Neuronal stem cell (in vitro differentiated cells): ENCODE data around the gene ADIRF.

ENCODE experiments used
- DNase-seq: peaks from one replicate; pipeline ENCODE4 v3.0.0-alpha.2; 2013; ENCODE audit warnings: low spot score
- H2AFZ ChIP-seq: one replicate; pipeline ENCODE4 v1.6.1; 2013; ENCODE audit warnings: mild to moderate bottlenecking, low read length, inconsistent platforms
- H2AK5ac ChIP-seq: 2 replicates; pipeline ENCODE4 v1.6.1; 2013; ENCODE audit warnings: low read depth, mild to moderate bottlenecking, inconsistent platforms, low read length, moderate library complexity, mixed read lengths
- H2BK120ac ChIP-seq: 2 replicates; pipeline ENCODE4 v1.6.1; 2013; ENCODE audit warnings: low read depth, mild to moderate bottlenecking, inconsistent platforms, low read length, moderate library complexity, mixed read lengths
- H2BK12ac ChIP-seq: one replicate; pipeline ENCODE4 v1.6.1; 2013; ENCODE audit warnings: low read length, inconsistent platforms
- H2BK15ac ChIP-seq: 2 replicates; pipeline ENCODE4 v1.6.1; 2013; ENCODE audit warnings: mild to moderate bottlenecking, low read length, inconsistent platforms, mixed read lengths
- H2BK5ac ChIP-seq: one replicate; pipeline ENCODE4 v1.6.1; 2013; ENCODE audit warnings: inconsistent platforms, mild to moderate bottlenecking, low read length, moderate library complexity
- H3K14ac ChIP-seq: one replicate; pipeline ENCODE4 v1.6.1; 2013; ENCODE audit warnings: low read length, inconsistent platforms
- H3K18ac ChIP-seq: 2 replicates; pipeline ENCODE4 v1.6.1; 2013; ENCODE audit warnings: low read length, inconsistent platforms
- H3K23ac ChIP-seq: 2 replicates; pipeline ENCODE4 v1.6.1; 2013; ENCODE audit warnings: low read depth, mild to moderate bottlenecking, mixed read lengths, low read length, inconsistent platforms; ENCODE audit not compliant: poor library complexity
- H3K27ac ChIP-seq: replicated peaks from 3 replicates; pipeline ENCODE4 v1.5.1; 2013; ENCODE audit warnings: low read length, inconsistent platforms
- H3K27me3 ChIP-seq, 3 experiments: 2 replicates each; pipeline ENCODE4 v1.6.1; 2013; ENCODE audit warnings: low read length in 3 of 3, mild to moderate bottlenecking in 2 of 3, inconsistent platforms in 1 of 3, low read depth in 1 of 3, mixed read lengths in 1 of 3, moderate library complexity in 1 of 3; ENCODE audit not compliant: control insufficient read depth in 3 of 3, insufficient read depth in 3 of 3
- H3K36me3 ChIP-seq, 2 donors: replicated peaks in 1 of 2; 2 replicates each; pipeline ENCODE4 v1.6.1; 2013; ENCODE audit warnings: low read length in 2 of 2; ENCODE audit not compliant: control insufficient read depth in 2 of 2, insufficient read depth in 2 of 2
- H3K4ac ChIP-seq: 2 replicates; pipeline ENCODE4 v1.6.1; 2013; ENCODE audit warnings: inconsistent platforms, mild to moderate bottlenecking, low read length, moderate library complexity
- H3K4me1 ChIP-seq, 2 donors: 1 replicate in 1 of 2; 2 replicates in 1 of 2; pipeline ENCODE4 v1.6.1; 2013; ENCODE audit warnings: low read length in 2 of 2, low read depth in 1 of 2; ENCODE audit not compliant: control insufficient read depth in 2 of 2, insufficient read depth in 1 of 2
- H3K4me2 ChIP-seq: one replicate; pipeline ENCODE4 v1.6.1; 2013; ENCODE audit warnings: mild to moderate bottlenecking, low read length, inconsistent platforms; ENCODE audit not compliant: insufficient read depth, poor library complexity, severe bottlenecking
- H3K4me3 ChIP-seq, 2 donors: 2 replicates each; pipeline ENCODE4 v1.5.1; 2013; ENCODE audit warnings: low read length in 2 of 2, mild to moderate bottlenecking in 2 of 2, inconsistent platforms in 1 of 2, moderate library complexity in 1 of 2
- H3K79me1 ChIP-seq: one replicate; pipeline ENCODE4 v1.6.1; 2013; ENCODE audit warnings: low read depth, mild to moderate bottlenecking, inconsistent platforms, low read length, moderate library complexity
- H3K9ac ChIP-seq: one replicate; pipeline ENCODE4 v1.6.1; 2013; ENCODE audit warnings: mild to moderate bottlenecking, low read depth, low read length, inconsistent platforms; ENCODE audit not compliant: poor library complexity
- H3K9me3 ChIP-seq, 2 donors: replicated peaks in 1 of 2; 2 replicates each; pipeline versions ENCODE3 to v1.6.1; 2013; ENCODE audit warnings: low read length in 2 of 2, mild to moderate bottlenecking in 2 of 2, inconsistent platforms in 1 of 2, low read depth in 1 of 2, mixed read lengths in 1 of 2, moderate library complexity in 1 of 2; ENCODE audit not compliant: control insufficient read depth in 2 of 2, insufficient read depth in 1 of 2
- H4K8ac ChIP-seq: one replicate; pipeline ENCODE4 v1.6.1; 2013; ENCODE audit warnings: low read depth, mild to moderate bottlenecking, inconsistent platforms, low read length, moderate library complexity
- H4K91ac ChIP-seq: one replicate; pipeline ENCODE4 v1.6.1; 2013; ENCODE audit warnings: low read length, low read depth, mild to moderate bottlenecking, inconsistent platforms; ENCODE audit not compliant: poor library complexity
- WGBS, 2 donors: extraction: QIAGEN DNeasy Blood & Tissue Kit; methylation state at CpG; one replicate each; pipeline ENCODE4 v1.1.7; 2013; ENCODE audit warnings: missing lambda C conversion rate in 2 of 2, mixed read lengths in 1 of 2; ENCODE audit not compliant: insufficient read length in 2 of 2, insufficient replicate concordance in 1 of 2; ENCODE audit errors: extremely low coverage in 2 of 2; 5-methylcytosine and 5-hydroxymethylcytosine counted together

Gene ADIRF

DNA sequence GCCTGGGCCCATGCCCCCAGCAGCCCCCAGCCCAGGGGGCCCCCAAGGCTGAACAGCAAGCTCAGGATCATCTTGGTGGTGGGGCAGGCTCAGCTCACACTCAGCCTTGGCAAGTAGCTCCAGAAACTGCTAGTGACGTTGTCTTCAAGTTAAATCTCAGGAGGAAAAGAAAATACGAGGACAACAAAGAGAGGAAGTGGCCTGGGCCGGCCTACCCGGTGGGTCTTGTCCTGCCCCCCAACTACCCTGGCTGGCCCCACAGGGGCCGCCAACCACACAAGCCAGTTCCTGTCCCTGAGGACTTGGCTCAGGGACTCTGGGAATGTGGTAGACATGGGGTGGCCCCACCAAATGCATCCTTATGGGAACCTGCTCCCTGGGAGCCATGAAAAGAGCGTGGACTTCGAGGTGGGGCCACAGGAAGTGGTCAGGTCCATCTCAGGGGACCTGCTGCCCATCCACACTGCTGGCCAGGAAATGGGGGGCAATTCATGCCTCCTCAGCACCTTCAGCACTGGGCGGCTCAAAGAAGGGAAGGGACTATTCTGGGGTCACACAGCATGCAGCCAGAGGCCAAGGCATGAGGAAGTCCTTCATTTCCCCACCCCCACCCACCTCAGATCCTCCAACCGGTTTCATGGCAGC, 10.7 kb upstream of the ADIRF start, which contains the start of gene MMRN2:
Gene MMRN2, minus strand, starts transcription at position 145 of the 645 bp plus-strand sequence. Its CDS starts 74 bp downstream, at position 71.
- peak within 1 kb of the TSS; percentile 38 for H4K91ac ChIP-seq
- peak within 1 kb of the TSS; percentile 93 for H2BK15ac ChIP-seq
- peaks cover 5 to 6% of the 10 kb centered on the region in 2 donors for H3K9me3 ChIP-seq
- peak within 1 kb of the TSS; percentile 82 for H2BK120ac ChIP-seq
- peak within 1 kb of the TSS; percentile 87 for H3K14ac ChIP-seq
- no peak within 1 kb of the TSS for H3K9ac ChIP-seq
- H2AK5ac ChIP-seq, result peak within 1 kb of the TSS; percentile 99
- H4K8ac ChIP-seq, result peak within 1 kb of the TSS; percentile 99
- H3K23ac ChIP-seq, result peak within 1 kb of the TSS; percentile 36
- no peak within 1 kb of the TSS for H3K27ac ChIP-seq
- H2BK5ac ChIP-seq, result peak within 1 kb of the TSS; percentile 54
- peak within 1 kb of the TSS; percentile 70 for H3K4ac ChIP-seq
- no peak for DNase-seq
- WGBS, 2 donors, result no CpG with 5 or more reads among the region's 9 CpGs
- H2AFZ ChIP-seq, result peak within 1 kb of the TSS; percentile 76
- no peaks in the 10 kb centered on the region for H3K36me3 ChIP-seq
- no peaks in the 10 kb centered on the region for H3K27me3 ChIP-seq
- peaks cover 1% of the 10 kb centered on the region for H3K79me1 ChIP-seq
- H3K4me3 ChIP-seq, result no peak within 1 kb of the TSS
- H3K4me2 ChIP-seq, result no peak within 1 kb of the TSS
- H2BK12ac ChIP-seq, result peak within 1 kb of the TSS; percentile 96
- H3K4me1 ChIP-seq, result peaks cover 46 to 54% of the 10 kb centered on the region in 2 donors
- H3K18ac ChIP-seq, result peak within 1 kb of the TSS; percentile 83

DNA sequence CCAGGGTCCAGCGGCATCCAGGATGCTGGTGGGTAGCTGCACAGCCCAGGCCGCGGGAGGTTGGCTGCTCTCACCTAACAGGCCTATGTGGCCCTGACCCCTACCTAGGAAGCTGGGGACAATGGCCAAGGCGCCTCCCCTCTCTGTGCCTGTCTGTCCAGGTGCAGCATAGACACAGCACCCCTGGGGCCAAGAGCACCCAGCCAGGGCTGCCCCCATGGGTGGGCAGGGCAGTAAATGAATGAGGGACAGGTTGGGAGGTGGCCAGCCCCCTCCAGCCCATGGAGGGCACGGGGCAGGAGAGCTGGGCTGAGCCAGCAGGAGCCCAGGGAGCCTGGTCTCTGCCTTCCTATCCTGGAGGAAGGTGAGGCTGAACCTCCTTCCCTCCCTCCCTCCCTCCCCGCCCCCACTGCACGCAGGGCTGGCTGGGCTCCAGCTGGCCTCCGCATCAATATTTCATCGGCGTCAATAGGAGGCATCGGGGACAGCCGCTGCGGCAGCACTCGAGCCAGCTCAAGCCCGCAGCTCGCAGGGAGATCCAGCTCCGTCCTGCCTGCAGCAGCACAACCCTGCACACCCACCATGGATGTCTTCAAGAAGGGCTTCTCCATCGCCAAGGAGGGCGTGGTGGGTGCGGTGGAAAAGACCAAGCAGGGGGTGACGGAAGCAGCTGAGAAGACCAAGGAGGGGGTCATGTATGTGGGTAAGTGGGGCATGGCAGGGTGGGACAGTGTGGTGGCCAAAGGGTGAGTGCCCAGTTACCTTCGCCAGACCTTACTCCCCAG, 10.0 kb upstream of the ADIRF start, which contains the start of gene SNCG:
Gene SNCG, plus strand, starts transcription at position 484 of the 785 bp plus-strand sequence. Its CDS starts 99 bp downstream, at position 583.
- peak within 1 kb of the TSS; percentile 76 for H2AFZ ChIP-seq
- no peak for DNase-seq
- H3K4me1 ChIP-seq, result peaks cover 46 to 54% of the 10 kb centered on the region in 2 donors
- peak within 1 kb of the TSS; percentile 88 for H3K18ac ChIP-seq
- H3K27ac ChIP-seq, result peak within 1 kb of the TSS; percentile 2
- peak within 1 kb of the TSS; percentile 36 for H3K23ac ChIP-seq
- WGBS, 2 donors, result no CpG with 5 or more reads among the region's 22 CpGs
- H2BK120ac ChIP-seq, result peak within 1 kb of the TSS; percentile 85
- peak within 1 kb of the TSS; percentile 92 for H3K14ac ChIP-seq
- H3K9me3 ChIP-seq, result peaks cover 3 to 6% of the 10 kb centered on the region in 2 donors
- peak within 1 kb of the TSS; percentile 54 for H3K9ac ChIP-seq
- peaks cover 1% of the 10 kb centered on the region for H3K79me1 ChIP-seq
- H3K4me3 ChIP-seq, result no peak within 1 kb of the TSS
- H4K8ac ChIP-seq, result peak within 1 kb of the TSS; percentile 99
- H3K4me2 ChIP-seq, result no peak within 1 kb of the TSS
- peak within 1 kb of the TSS; percentile 54 for H2BK5ac ChIP-seq
- no peaks in the 10 kb centered on the region for H3K27me3 ChIP-seq
- H3K36me3 ChIP-seq, result no peaks in the 10 kb centered on the region
- peak within 1 kb of the TSS; percentile 99 for H2AK5ac ChIP-seq
- peak within 1 kb of the TSS; percentile 38 for H4K91ac ChIP-seq
- peak within 1 kb of the TSS; percentile 70 for H3K4ac ChIP-seq
- H2BK12ac ChIP-seq, result peak within 1 kb of the TSS; percentile 96
- H2BK15ac ChIP-seq, result peak within 1 kb of the TSS; percentile 97

DNA sequence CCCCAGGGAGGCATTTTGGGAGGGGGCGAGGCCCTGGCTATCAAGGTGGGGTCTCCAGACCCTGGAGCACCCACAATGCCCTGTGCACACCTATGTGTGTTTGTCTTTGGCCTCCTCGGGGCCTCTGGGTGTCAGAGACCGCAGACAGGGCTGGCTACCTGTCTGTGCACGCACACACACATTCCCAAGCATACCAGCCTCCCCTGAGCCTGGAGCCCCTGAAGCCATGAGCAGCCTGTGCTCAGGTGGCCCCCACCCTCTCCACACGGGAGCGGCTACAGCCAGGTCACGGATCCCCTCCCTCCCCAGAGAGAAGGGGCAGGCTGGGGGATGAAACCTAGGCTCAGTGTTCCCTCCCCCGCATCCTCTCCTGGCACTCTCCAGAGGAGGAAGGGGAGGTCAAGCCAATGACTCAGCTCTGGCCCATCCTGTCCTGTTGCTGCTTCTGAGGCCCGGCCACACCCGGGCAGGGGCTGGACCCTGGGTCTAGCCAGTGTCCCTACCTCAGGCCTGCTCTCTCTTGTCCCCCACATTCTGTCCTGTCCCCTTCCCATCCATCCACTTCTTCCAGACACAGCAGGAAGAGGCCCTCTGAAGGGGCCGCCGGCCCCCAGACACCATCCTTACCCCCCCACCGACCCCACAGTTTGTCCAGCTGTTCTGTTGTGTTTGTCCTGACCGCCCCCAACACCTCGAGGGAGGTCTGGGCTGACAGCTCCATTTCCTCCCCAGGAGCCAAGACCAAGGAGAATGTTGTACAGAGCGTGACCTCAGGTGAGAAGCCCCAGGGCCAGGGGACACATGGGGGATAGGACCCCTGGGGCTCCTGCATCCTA, 9.2 kb upstream of the ADIRF start:
- Histone ChIP-seq H2BK15ac (peak overlapping the region; percentile 97), H4K8ac (peak overlapping the region; percentile 25), H3K9ac (no peak overlapping the region), H3K27me3 (no peaks in the 10 kb centered on the region), H3K4me3 (no peak overlapping the region), H3K18ac (peak overlapping the region; percentile 88), H3K4me1 (peaks cover 42 to 47% of the 10 kb centered on the region in 2 donors), H3K4me2 (no peak overlapping the region), H3K14ac (peak overlapping the region; percentile 92), H3K9me3 (no peaks in the 10 kb centered on the region), H2BK12ac (peak overlapping the region; percentile 93), H2BK120ac (peak overlapping the region; percentile 85), H3K79me1 (peaks cover 1% of the 10 kb centered on the region), H3K23ac (peak overlapping the region; percentile 89), H2AFZ (peak overlapping the region; percentile 76), H3K27ac (no peak overlapping the region), H4K91ac (peak overlapping the region; percentile 38), H3K4ac (peak overlapping the region; percentile 70), H3K36me3 (no peaks in the 10 kb centered on the region), H2AK5ac (peak overlapping the region; percentile 99), H2BK5ac (peak overlapping the region; percentile 54)
- no peak for DNase-seq
- no CpG with 5 or more reads among the region's 16 CpGs for WGBS, 2 donors
